ENCODE results near the gene CXCL10. TPM values are rescaled to one million over a fixed set of nuclear protein-coding genes. Genes with fewer than 3 reads are reported as not detected.

Gene CXCL10
- total RNA-seq, 1 experiment from 2014 or later = not detected

DNA sequence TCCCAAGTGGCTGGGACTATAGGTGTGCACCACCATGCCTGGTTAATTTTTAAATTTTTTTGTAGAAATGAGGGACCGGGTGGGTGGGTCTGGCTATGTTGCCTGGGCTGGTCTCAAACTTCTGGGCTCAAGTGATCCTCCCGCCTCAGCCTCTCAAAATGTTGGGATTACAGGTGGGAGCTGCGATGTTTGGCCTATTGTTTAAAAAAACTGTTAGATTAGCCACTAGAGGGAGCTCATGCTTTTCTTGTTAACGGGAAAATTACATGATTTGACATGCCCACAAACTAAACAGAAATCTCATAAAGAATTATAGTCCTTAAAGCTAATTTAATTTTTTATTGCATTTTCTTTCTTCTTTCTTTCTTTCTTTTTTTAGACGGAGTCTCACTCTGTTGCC, 27.6 kb downstream of the CXCL10 start:
- no peak overlapping the region for H3K4me3 ChIP-seq (ENCODE audit: low read depth in 2 of 2, low read length in 2 of 2)
- TF ChIP-seq, protein P1, sequence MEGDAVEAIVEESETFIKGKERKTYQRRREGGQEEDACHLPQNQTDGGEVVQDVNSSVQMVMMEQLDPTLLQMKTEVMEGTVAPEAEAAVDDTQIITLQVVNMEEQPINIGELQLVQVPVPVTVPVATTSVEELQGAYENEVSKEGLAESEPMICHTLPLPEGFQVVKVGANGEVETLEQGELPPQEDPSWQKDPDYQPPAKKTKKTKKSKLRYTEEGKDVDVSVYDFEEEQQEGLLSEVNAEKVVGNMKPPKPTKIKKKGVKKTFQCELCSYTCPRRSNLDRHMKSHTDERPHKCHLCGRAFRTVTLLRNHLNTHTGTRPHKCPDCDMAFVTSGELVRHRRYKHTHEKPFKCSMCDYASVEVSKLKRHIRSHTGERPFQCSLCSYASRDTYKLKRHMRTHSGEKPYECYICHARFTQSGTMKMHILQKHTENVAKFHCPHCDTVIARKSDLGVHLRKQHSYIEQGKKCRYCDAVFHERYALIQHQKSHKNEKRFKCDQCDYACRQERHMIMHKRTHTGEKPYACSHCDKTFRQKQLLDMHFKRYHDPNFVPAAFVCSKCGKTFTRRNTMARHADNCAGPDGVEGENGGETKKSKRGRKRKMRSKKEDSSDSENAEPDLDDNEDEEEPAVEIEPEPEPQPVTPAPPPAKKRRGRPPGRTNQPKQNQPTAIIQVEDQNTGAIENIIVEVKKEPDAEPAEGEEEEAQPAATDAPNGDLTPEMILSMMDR (IDR thresholded peaks at IDR 0.05) = peak; percentile 70
- no peak for TF ChIP-seq TCF7L2 (IDR thresholded peaks at IDR 0.05; ENCODE audit: low read depth, low read length)
- no peaks in the 10 kb centered on the region for H3K27me3 ChIP-seq (ENCODE audit: control insufficient read depth, insufficient read depth, low read length)
- ATAC-seq (peak; percentile 39; the same call in 1 of the 2 replicates), DNase-seq (ENCODE audit: low read depth, low spot score) (no peak)
- H3K36me3 ChIP-seq (ENCODE audit: control insufficient read depth, insufficient read depth, low read length) = no peaks in the 10 kb centered on the region; the same call in 1 of the 2 replicates
- POLR2A ChIA-PET = no interaction called here
- no peaks in the 10 kb centered on the region for H3K9me3 ChIP-seq (ENCODE audit: control insufficient read depth, insufficient read depth, low read depth, low read length)
- in situ Hi-C loops (cut with HindIII; ENCODE audit: low pct_unique_long_range_greater_than_20kb, low sequenced_read_pairs) = no loop called here
- CTCF ChIA-PET = interaction anchor here (0.9 to 1.3 kb wide), 2 partner anchors 71 to 91 kb away, joined by 3 to 8 read pairs; no protein-coding TSS in a partner anchor
- no TSS peak for BruUV-seq (replicated peaks)
- intact Hi-C loops (cut with micrococcal nuclease; ENCODE audit: unreplicated experiment) = loop anchor here (1.0 kb wide), 1 partner anchor 72 kb away; no protein-coding TSS in a partner anchor
- H3K4me1 ChIP-seq (ENCODE audit: control insufficient read depth, insufficient read depth, low read length) = no peaks in the 10 kb centered on the region
- H3K27ac ChIP-seq (ENCODE audit: low read length) = no peak overlapping the region

DNA sequence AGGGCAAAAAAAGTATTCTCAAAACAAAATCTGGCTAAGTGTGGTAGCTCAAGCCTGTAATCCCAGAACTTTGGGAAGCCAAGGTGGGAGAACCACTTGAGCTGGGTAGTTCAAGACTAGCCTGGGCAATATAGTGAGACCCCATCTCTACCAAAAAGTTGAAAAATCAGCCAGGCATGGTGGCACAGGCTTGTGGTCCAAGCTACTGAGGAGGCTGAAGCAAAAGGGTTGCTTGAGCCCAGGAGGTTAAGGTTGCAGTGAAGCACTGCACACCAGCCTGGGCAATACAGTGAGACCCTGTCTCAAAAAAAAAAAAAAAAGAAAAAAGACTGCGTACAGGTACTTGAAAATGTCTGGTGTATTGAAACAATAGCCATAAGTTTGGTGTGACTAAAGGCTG, 30.8 kb downstream of the CXCL10 start:
- CTCF ChIA-PET = no interaction called here
- intact Hi-C loops (cut with micrococcal nuclease; ENCODE audit: unreplicated experiment) = no loop called here

More for the DNA sequence above, 30.8 kb downstream of the CXCL10 start:
- DNase-seq (ENCODE audit: low read depth, low spot score) (no peak), ATAC-seq (no peak)
- Histone ChIP-seq H3K9me3 (ENCODE audit: control insufficient read depth, insufficient read depth, low read depth, low read length) (no peaks in the 10 kb centered on the region), H3K27ac (ENCODE audit: low read length) (no peak overlapping the region), H3K4me1 (ENCODE audit: control insufficient read depth, insufficient read depth, low read length) (peaks cover 6% of the 10 kb centered on the region), H3K27me3 (ENCODE audit: control insufficient read depth, insufficient read depth, low read length) (no peaks in the 10 kb centered on the region), H3K4me3 (ENCODE audit: low read depth in 2 of 2, low read length in 2 of 2) (no peak overlapping the region), H3K36me3 (ENCODE audit: control insufficient read depth, insufficient read depth, low read length) (peaks cover 5% of the 10 kb centered on the region; the same call in 1 of the 2 replicates)
- TF ChIP-seq POLR2AphosphoS5 (IDR thresholded peaks at IDR 0.05; ENCODE audit: low read depth, low read length) (no peak), SIN3A (IDR thresholded peaks at IDR 0.05; ENCODE audit: borderline replicate concordance, insufficient read depth, low read depth, low read length) (no peak), TCF7L2 (IDR thresholded peaks at IDR 0.05; ENCODE audit: low read depth, low read length) (no peak)
- TF ChIP-seq, protein P2, sequence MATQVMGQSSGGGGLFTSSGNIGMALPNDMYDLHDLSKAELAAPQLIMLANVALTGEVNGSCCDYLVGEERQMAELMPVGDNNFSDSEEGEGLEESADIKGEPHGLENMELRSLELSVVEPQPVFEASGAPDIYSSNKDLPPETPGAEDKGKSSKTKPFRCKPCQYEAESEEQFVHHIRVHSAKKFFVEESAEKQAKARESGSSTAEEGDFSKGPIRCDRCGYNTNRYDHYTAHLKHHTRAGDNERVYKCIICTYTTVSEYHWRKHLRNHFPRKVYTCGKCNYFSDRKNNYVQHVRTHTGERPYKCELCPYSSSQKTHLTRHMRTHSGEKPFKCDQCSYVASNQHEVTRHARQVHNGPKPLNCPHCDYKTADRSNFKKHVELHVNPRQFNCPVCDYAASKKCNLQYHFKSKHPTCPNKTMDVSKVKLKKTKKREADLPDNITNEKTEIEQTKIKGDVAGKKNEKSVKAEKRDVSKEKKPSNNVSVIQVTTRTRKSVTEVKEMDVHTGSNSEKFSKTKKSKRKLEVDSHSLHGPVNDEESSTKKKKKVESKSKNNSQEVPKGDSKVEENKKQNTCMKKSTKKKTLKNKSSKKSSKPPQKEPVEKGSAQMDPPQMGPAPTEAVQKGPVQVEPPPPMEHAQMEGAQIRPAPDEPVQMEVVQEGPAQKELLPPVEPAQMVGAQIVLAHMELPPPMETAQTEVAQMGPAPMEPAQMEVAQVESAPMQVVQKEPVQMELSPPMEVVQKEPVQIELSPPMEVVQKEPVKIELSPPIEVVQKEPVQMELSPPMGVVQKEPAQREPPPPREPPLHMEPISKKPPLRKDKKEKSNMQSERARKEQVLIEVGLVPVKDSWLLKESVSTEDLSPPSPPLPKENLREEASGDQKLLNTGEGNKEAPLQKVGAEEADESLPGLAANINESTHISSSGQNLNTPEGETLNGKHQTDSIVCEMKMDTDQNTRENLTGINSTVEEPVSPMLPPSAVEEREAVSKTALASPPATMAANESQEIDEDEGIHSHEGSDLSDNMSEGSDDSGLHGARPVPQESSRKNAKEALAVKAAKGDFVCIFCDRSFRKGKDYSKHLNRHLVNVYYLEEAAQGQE (IDR thresholded peaks at IDR 0.05; ENCODE audit: insufficient read depth in 1 of 2, low read depth in 2 of 2, low read length in 1 of 2) = no peak
- TF ChIP-seq, protein P1 (IDR thresholded peaks at IDR 0.05) = no peak
- no TSS peak for BruUV-seq (replicated peaks)
- POLR2A ChIA-PET = no interaction called here
- in situ Hi-C loops (cut with HindIII; ENCODE audit: low pct_unique_long_range_greater_than_20kb, low sequenced_read_pairs) = no loop called here

Measured in Panc1 (cell line).